Endothelial cell of umbilical vein (primary cell): ENCODE measurements around the gene ZDHHC3. TPM values are rescaled to one million over a fixed set of nuclear protein-coding genes. Genes with fewer than 3 reads are reported as not detected.

Experiments
- BruUV-seq: library from RNA; stranded (reverse); fragments of 400-500 nt; replicated peaks from 2 replicates; lab custom pipeline; 2021; lab: Mats Ljungman, UMichigan
- CTCF ChIA-PET: fragments of 300-600, 350-600 bp; sonication (Branson Sonifier 250); formaldehyde crosslinking; loops from one replicate; lab custom pipeline; 2021; ENCODE audit warnings: antibody characterized with exemption, inconsistent platforms; lab: Charles Lee
- POLR2A ChIA-PET: fragments of 300-600, 350-600 bp; sonication (Branson Sonifier 250); formaldehyde crosslinking; loops from one replicate; lab custom pipeline; 2021; ENCODE audit warnings: antibody characterized with exemption, inconsistent platforms; lab: Charles Lee
- DNase-seq: peaks from one replicate; pipeline ENCODE4 v3.0.0-alpha.2; 2011; ENCODE audit warnings: low read depth, low spot score
- FAIRE-seq: peaks from 2 replicates; lab custom pipeline; 2011; peaks lifted over from hg19 to GRCh38; lab: Jason Lieb, UNC
- H2AFZ ChIP-seq: 2 replicates; pipeline ENCODE4 v1.6.0; 2012; ENCODE audit warnings: low read depth, low read length, control low read depth, inconsistent platforms
- H3K27ac ChIP-seq: 2 replicates; pipeline ENCODE4 v1.5.1; 2011; ENCODE audit warnings: low read depth, mild to moderate bottlenecking, control low read depth, low read length, moderate library complexity; ENCODE audit not compliant: insufficient read depth
- H3K27me3 ChIP-seq, 2 experiments: 2 replicates each; pipeline versions ENCODE4 v1.6.0 to v1.6.1; 2011; ENCODE audit warnings: low read length in 2 of 2, mixed read lengths in 1 of 2; ENCODE audit not compliant: control insufficient read depth in 2 of 2, insufficient read depth in 2 of 2
- H3K36me3 ChIP-seq, 2 experiments: 2 replicates in 1 of 2; 3 replicates in 1 of 2; pipeline ENCODE4 v1.5.1; 2011; ENCODE audit warnings: low read length in 2 of 2, mild to moderate bottlenecking in 1 of 2, moderate library complexity in 1 of 2; ENCODE audit not compliant: control insufficient read depth in 2 of 2, insufficient read depth in 2 of 2; ENCODE audit errors: extremely low read depth in 1 of 2
- H3K4me1 ChIP-seq: 3 replicates; pipeline ENCODE4 v1.5.1; 2011; ENCODE audit warnings: mild to moderate bottlenecking, low read length; ENCODE audit not compliant: control insufficient read depth, insufficient read depth; ENCODE audit errors: extremely low read depth
- H3K4me2 ChIP-seq: 2 replicates; pipeline ENCODE4 v1.6.1; 2011; ENCODE audit warnings: low read length, control low read depth, mixed read lengths; ENCODE audit not compliant: insufficient read depth
- H3K4me3 ChIP-seq, 3 experiments: fragments of 200-600 bp in 1 of 3; sonication (generic), shearing (Covaris generic) in 1 of 3; replicated peaks in 1 of 3; 2 replicates each; pipeline ENCODE4 v1.5.1; 2011 to 2016; ENCODE audit warnings: control low read depth in 3 of 3, low read length in 3 of 3, mild to moderate bottlenecking in 2 of 3, inconsistent platforms in 1 of 3, low read depth in 1 of 3, moderate library complexity in 1 of 3; ENCODE audit not compliant: insufficient read depth in 1 of 3
- H3K79me2 ChIP-seq: 2 replicates; pipeline ENCODE4 v1.6.0; 2012; ENCODE audit warnings: low read length, inconsistent platforms; ENCODE audit not compliant: control insufficient read depth, insufficient read depth
- H3K9ac ChIP-seq: replicated peaks from 2 replicates; pipeline ENCODE3; 2011; ENCODE audit warnings: low read length, control low read depth; ENCODE audit not compliant: insufficient read depth; ENCODE audit errors: extremely low read depth
- H3K9me1 ChIP-seq: replicated peaks from 3 replicates; pipeline ENCODE4 v1.6.0; 2011; ENCODE audit warnings: mild to moderate bottlenecking, low read length; ENCODE audit not compliant: control insufficient read depth, insufficient read depth; ENCODE audit errors: extremely low read depth
- H3K9me3 ChIP-seq: replicated peaks from 2 replicates; pipeline ENCODE4 v1.5.1; 2012; ENCODE audit warnings: low read length, inconsistent platforms; ENCODE audit not compliant: control insufficient read depth, insufficient read depth
- H4K20me1 ChIP-seq: replicated peaks from 2 replicates; pipeline ENCODE3; 2011; ENCODE audit warnings: mild to moderate bottlenecking, low read length; ENCODE audit not compliant: control insufficient read depth, insufficient read depth; ENCODE audit errors: extremely low read depth
- EZH2 ChIP-seq: IDR thresholded peaks from 2 replicates; pipeline ENCODE4 v1.6.1; 2012; ENCODE audit warnings: borderline replicate concordance, low read depth, mild to moderate bottlenecking, moderate library complexity, low read length, inconsistent platforms; ENCODE audit not compliant: severe bottlenecking
- FOS ChIP-seq: IDR thresholded peaks from 2 replicates; pipeline ENCODE4 v1.6.1; 2011; ENCODE audit warnings: mild to moderate bottlenecking, low read length, moderate library complexity, borderline replicate concordance; ENCODE audit not compliant: insufficient read depth
- GATA2 ChIP-seq: IDR thresholded peaks from 2 replicates; pipeline ENCODE4 v1.7.0; 2011; ENCODE audit warnings: low read depth, mild to moderate bottlenecking, moderate library complexity, mixed read lengths, low read length; ENCODE audit not compliant: insufficient read length, insufficient read depth
- JUN ChIP-seq: IDR thresholded peaks from 2 replicates; pipeline ENCODE4 v1.6.1; 2011; ENCODE audit warnings: borderline replicate concordance, low read depth; ENCODE audit not compliant: insufficient read length, insufficient read depth
- MYC ChIP-seq: IDR thresholded peaks from one replicate; pipeline ENCODE4 v1.6.1; 2011; ENCODE audit warnings: mild to moderate bottlenecking, low read depth, low read length
- POLR2A ChIP-seq: IDR thresholded peaks from 2 replicates; pipeline ENCODE4 v1.6.1; 2012; ENCODE audit warnings: low read depth, mild to moderate bottlenecking, control low read depth, low read length
- POLR2AphosphoS5 ChIP-seq: IDR thresholded peaks from 2 replicates; pipeline ENCODE4 v1.6.1; 2012; ENCODE audit warnings: low read depth, mild to moderate bottlenecking, control low read depth, low read length, moderate library complexity; ENCODE audit not compliant: insufficient read depth
- dilution Hi-C: fragments of 300-500 bp; cut with MboI; formaldehyde crosslinking; loops from one replicate; pipeline ENCODE4 v1.15.0; 2019; ENCODE audit warnings: low sequenced_read_pairs; ENCODE audit not compliant: extremely low pct_ligation_motif_present
- intact Hi-C: fragments of 100-400 bp; cut with micrococcal nuclease; formaldehyde crosslinking; loops from one replicate; pipeline ENCODE4 v1.10.0; 2022
- polyA plus RNA-seq, 4 experiments: library from polyadenylated mRNA; depleted of rRNA in 3 of 4; stranded (reverse) in 3 of 4; unstranded in 1 of 4; fragments of >200 nt; gene quantifications; 2 replicates each; pipeline versions ENCODE4 v1.2.1 to v1.2.3, GENCODE V29; 2011 to 2012; ENCODE audit warnings: missing spikeins in 1 of 4
- total RNA-seq: library from RNA; stranded (reverse); gene quantifications from 2 replicates; pipeline ENCODE4 v1.2.3, GENCODE V29; 2021
- TF ChIP-seq, protein P1 (sequence below): IDR thresholded peaks from 2 replicates; pipeline ENCODE4 v1.6.1; 2011; ENCODE audit not compliant: insufficient read depth, insufficient read length
- TF ChIP-seq, protein P2 (sequence below), 2 donors: IDR thresholded peaks; 1 replicate in 1 of 2; 2 replicates in 1 of 2; pipeline ENCODE4 v1.5.1; 2011; ENCODE audit warnings: low read length in 2 of 2, mild to moderate bottlenecking in 2 of 2, moderate library complexity in 2 of 2, control low read depth in 1 of 2, inconsistent platforms in 1 of 2, low read depth in 1 of 2; ENCODE audit not compliant: insufficient read depth in 1 of 2; ENCODE audit errors: extremely low read depth in 1 of 2

The ZDHHC3 gene
- total and polyA plus RNA-seq, 2 donors (not counting 3 experiments of a cell fraction or from before 2014, with no cell fraction given), result 62.4 to 97.1 TPM

DNA sequence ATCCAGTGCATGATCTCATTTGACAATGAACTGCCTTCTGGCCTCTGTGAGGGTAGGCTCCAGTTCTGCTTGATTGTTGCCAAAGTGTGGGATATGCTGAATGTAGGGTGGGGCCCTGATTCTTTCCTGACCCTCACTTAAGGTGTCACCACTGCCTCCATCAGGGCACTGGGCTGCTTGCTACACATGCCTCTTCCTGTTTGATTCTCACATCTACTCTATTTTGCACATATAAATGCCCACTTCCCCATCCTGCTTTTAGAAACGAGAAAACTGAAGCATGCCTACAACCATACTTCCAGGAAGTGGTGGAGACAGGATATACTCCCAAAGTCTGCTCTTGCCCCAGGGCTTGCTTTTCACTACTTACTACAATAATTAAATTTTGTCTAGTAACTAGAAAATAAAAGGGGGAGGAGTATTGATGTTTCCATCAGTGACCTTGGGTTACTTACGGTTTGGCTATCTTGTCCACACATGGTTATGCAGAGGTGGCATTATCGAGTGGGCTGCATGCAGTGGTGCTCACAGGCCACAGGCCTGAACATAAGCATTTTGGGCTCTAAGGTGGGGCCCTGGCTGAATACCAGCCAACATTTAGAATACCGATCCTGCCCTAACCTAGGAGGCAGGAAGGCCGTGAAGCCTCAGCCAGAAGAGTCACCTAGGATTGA lies 6.7 kb downstream of the ZDHHC3 start:
- Histone ChIP-seq H3K9ac (no peak overlapping the region), H3K36me3 (no peaks in the 10 kb centered on the region), H3K4me2 (no peak overlapping the region), H4K20me1 (no peaks in the 10 kb centered on the region), H3K4me3 (no peak overlapping the region), H3K9me1 (no peaks in the 10 kb centered on the region), H2AFZ (no peak overlapping the region), H3K79me2 (peaks cover 30% of the 10 kb centered on the region), H3K9me3 (no peaks in the 10 kb centered on the region), H3K27me3 (no peaks in the 10 kb centered on the region), H3K27ac (no peak overlapping the region), H3K4me1 (peaks cover under 1% of the 10 kb centered on the region)
- FAIRE-seq (no peak), DNase-seq (no peak)
- TF ChIP-seq FOS (no peak), JUN (no peak)
- intact Hi-C loops (no loop called here), dilution Hi-C loops (no loop called here)
- CTCF ChIA-PET, result interaction anchor here (1.0 kb wide), 1 partner anchor 23 kb away, joined by 3 read pairs; no protein-coding TSS in a partner anchor
- no TSS peak for BruUV-seq
- POLR2A ChIA-PET, result no interaction called here

DNA sequence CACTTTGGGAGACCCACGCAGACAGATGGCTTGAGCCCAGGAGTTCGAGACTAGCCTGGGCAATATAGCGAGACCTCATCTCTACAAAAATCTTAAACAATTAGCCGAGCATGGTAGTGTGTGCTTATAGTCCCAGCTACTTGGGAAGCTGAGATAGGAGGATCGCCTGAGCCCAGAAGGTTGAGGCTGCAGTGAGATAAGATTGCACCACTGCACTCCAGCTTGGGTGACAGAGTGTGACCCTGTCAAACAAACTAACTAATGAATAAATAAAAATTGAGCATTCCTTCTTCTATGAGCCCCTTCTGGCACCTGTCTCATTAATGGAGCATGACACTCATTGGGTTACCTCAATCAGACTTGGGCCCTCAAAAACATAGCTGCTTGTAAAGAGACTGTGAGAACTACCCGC lies 7.5 kb downstream of the ZDHHC3 start:
- CTCF ChIA-PET, result interaction anchor here (1.0 kb wide), 1 partner anchor 24 kb away, joined by 3 read pairs; no protein-coding TSS in a partner anchor

More for the DNA sequence above, 7.5 kb downstream of the ZDHHC3 start:
- H3K9ac ChIP-seq, result no peak overlapping the region
- H3K79me2 ChIP-seq, result peaks cover 25% of the 10 kb centered on the region
- no peaks in the 10 kb centered on the region for H3K27me3 ChIP-seq
- no TSS peak for BruUV-seq
- H3K27ac ChIP-seq, result no peak overlapping the region
- DNase-seq (no peak), FAIRE-seq (no peak)
- no peaks in the 10 kb centered on the region for H3K9me3 ChIP-seq
- intact Hi-C loops (no loop called here), dilution Hi-C loops (no loop called here)
- H4K20me1 ChIP-seq, result no peaks in the 10 kb centered on the region
- no peak for TF ChIP-seq JUN
- TF ChIP-seq POLR2A, result no peak
- TF ChIP-seq EZH2, result no peak
- TF ChIP-seq GATA2, result no peak
- TF ChIP-seq MYC, result no peak
- TF ChIP-seq, protein P1, sequence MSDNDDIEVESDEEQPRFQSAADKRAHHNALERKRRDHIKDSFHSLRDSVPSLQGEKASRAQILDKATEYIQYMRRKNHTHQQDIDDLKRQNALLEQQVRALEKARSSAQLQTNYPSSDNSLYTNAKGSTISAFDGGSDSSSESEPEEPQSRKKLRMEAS, result no peak
- no peak for TF ChIP-seq FOS
- TF ChIP-seq, protein P2, sequence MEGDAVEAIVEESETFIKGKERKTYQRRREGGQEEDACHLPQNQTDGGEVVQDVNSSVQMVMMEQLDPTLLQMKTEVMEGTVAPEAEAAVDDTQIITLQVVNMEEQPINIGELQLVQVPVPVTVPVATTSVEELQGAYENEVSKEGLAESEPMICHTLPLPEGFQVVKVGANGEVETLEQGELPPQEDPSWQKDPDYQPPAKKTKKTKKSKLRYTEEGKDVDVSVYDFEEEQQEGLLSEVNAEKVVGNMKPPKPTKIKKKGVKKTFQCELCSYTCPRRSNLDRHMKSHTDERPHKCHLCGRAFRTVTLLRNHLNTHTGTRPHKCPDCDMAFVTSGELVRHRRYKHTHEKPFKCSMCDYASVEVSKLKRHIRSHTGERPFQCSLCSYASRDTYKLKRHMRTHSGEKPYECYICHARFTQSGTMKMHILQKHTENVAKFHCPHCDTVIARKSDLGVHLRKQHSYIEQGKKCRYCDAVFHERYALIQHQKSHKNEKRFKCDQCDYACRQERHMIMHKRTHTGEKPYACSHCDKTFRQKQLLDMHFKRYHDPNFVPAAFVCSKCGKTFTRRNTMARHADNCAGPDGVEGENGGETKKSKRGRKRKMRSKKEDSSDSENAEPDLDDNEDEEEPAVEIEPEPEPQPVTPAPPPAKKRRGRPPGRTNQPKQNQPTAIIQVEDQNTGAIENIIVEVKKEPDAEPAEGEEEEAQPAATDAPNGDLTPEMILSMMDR (IDR thresholded peaks at IDR 0.05; ENCODE audit: extremely low read depth in 1 of 2, insufficient read depth in 1 of 2, low read depth in 1 of 2, low read length in 2 of 2), result no peak
- no peak for TF ChIP-seq POLR2AphosphoS5
- H3K4me2 ChIP-seq, result no peak overlapping the region
- no peaks in the 10 kb centered on the region for H3K36me3 ChIP-seq
- POLR2A ChIA-PET, result no interaction called here
- no peaks in the 10 kb centered on the region for H3K4me1 ChIP-seq
- no peak overlapping the region for H2AFZ ChIP-seq
- no peak overlapping the region for H3K4me3 ChIP-seq
- no peaks in the 10 kb centered on the region for H3K9me1 ChIP-seq
